ENCODE data around the gene KHSRP.
A peak's percentile ranks its signal among the peaks of the same experiment; 100 is the strongest.

The KHSRP gene

GRCh38 chr19:6392221-6393073 is 32.2 kb downstream of the KHSRP start:
- DNase-seq = no peak

- no peak for DNase-seq
These were observed 37.2 kb downstream of the KHSRP start for GRCh38 chr19:6387372-6387771.

GRCh38 chr19:6384381-6384780 is 40.2 kb downstream of the KHSRP start:
- DNase-seq = no peak

GRCh38 chr19:6383188-6383587 is 41.4 kb downstream of the KHSRP start:
- DNase-seq = no peak

GRCh38 chr19:6381030-6381750 is 43.4 kb downstream of the KHSRP start:
- no peak for DNase-seq

- no peak for DNase-seq
These were observed 44.9 kb downstream of the KHSRP start for GRCh38 chr19:6379744-6380143.

GRCh38 chr19:6378486-6378885 is 46.1 kb downstream of the KHSRP start:
- DNase-seq = no peak

- DNase-seq = peak; percentile 69
These were observed 46.6 kb downstream of the KHSRP start for GRCh38 chr19:6378041-6378440.

GRCh38 chr19:6376512-6377190 is 48.0 kb downstream of the KHSRP start:
- no peak for DNase-seq

- no peak for DNase-seq
These were observed 49.1 kb downstream of the KHSRP start, which contains the start of gene PSPN for GRCh38 chr19:6375411-6376010. Gene PSPN (minus strand): TSS chr19:6375933. CDS start chr19:6375849, 84 bp downstream.

GRCh38 chr19:6374711-6375410 is 49.8 kb downstream of the KHSRP start:
- DNase-seq = no peak

- DNase-seq = no peak
These were observed 50.4 kb downstream of the KHSRP start for GRCh38 chr19:6374161-6374709.

GRCh38 chr19:6373813-6374108 is 50.9 kb downstream of the KHSRP start:
- no peak for DNase-seq

GRCh38 chr19:6373096-6373812 is 51.4 kb downstream of the KHSRP start:
- peak; percentile 98 for DNase-seq

GRCh38 chr19:6372594-6373095 is 52.0 kb downstream of the KHSRP start, which contains the start of gene ALKBH7:
Gene ALKBH7 (plus strand): TSS chr19:6372794. CDS start chr19:6372821, 27 bp downstream.
- peak; percentile 100 for DNase-seq

- DNase-seq = no peak
These were observed 60.3 kb downstream of the KHSRP start for GRCh38 chr19:6364353-6364752.

Measured in fibroblast of skin of right biceps (primary cell).